ENCODE data around the gene CHRNE.
"Not testable (repeated sequence)": the region's sequence is repeated elsewhere in the genome, so short reads cannot be mapped to it uniquely, and the experiment has no call there.

CHRNE gene

GRCh38 chr17:4941319-4941610 is 38.4 kb upstream of the CHRNE start:
- no peak for DNase-seq
- intact Hi-C loops (cut with DNase I): no loop called here

DNA sequence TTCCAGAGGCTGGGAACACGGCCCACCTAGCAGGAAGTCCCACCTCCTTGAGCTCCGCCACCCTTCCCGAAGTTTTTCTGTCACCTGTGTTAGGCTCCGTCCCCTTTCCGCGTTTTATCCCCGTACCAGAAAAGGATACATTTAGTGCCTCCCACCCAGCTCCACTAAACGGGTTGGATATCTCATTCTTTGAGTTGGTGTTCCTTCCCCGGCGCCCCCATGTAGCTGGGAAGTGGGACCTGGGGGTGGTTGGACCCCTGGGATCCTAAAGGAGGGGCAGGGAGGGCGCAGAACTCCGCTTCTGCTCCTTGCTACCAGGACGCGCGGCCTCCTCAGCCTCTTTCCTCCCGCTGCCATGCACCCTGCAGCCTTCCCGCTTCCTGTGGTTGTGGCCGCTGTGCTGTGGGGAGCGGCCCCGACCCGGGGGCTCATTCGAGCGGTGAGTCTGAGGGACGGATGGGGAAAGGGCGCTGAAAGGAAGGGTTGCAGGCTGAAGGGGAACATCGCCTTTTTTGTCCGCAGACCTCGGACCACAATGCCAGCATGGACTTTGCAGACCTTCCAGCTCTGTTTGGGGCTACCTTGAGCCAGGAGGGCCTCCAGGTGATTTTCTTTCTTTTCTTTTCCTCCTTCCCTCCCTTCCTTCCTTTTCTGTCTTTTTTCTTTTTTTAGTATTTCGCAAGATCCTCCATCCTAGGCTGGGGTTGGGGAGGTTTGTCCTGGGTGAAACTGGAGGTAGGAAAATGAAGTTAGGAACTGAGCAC is 37.8 kb upstream of the CHRNE start:
- DNase-seq: peak in 36 of 42 donors; percentile 69 to 95 (median 87)
- intact Hi-C loops (cut with DNase I): no loop called here

DNA sequence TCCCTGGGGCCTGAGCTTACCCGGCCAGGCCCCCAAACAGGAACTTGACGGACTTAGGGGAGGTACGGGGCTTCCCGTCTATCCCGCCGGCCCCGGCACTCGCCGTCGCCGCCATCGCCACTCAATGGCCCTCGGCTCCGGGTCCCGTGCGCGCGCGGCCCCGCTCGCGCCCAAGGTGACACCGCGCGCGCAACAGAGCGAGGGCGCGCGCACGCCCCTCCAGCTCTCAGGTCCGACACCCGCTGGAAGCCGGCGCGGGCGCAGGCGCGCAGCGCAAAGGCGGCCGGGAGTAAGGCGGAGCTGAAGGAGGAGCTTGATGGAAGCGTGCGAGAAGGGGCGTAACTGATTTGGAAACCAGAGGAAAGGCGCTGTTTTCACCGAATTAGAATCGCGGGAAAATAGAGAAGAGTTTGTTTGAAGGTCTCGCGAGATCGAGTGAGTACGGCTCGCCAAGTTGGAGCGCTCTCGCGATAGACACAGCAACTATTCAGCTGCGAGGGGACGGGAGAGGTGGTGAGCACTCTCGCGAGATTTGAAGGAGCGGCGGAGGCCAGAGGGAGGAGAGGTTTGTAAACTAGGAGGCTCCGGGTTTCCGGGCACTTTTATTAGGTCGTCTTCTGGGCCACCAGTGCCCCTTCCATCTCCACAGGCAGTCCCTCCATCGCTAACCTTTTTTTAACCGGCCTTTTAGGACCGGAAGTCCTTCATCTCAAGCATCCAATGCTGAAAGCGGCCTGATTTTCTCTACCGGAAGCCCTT is 37.1 kb upstream of the CHRNE start, which contains the start of the genes RNF167 and SLC25A11:
RNF167 (plus strand) TSS at position 473 of the 759 bp plus-strand sequence. CDS start 642 bp downstream, outside the sequence.
SLC25A11 (minus strand) TSS at position 251 of the 759 bp plus-strand sequence; CDS start at position 115, 136 bp downstream.
- intact Hi-C loops (cut with DNase I): loop anchor here (5.0 kb wide), 1 partner anchor 137 kb away; the partner anchor contains the start of gene ZFP3
- DNase-seq: peak; percentile 89 to 98 (median 96)

GRCh38 chr17:4939546-4939795 is 36.6 kb upstream of the CHRNE start:
- intact Hi-C loops (cut with DNase I): loop anchor here (5.0 kb wide), 1 partner anchor 138 kb away; the partner anchor contains the start of gene ZFP3
- peak in 5 of 42 donors; percentile 23 to 49 (median 40) for DNase-seq

- intact Hi-C loops (cut with DNase I): loop anchor here (5.0 kb wide), 1 partner anchor 138 kb away; the partner anchor contains the start of gene ZFP3
- no peak for DNase-seq
These were observed 36.0 kb upstream of the CHRNE start for GRCh38 chr17:4938688-4939545.

GRCh38 chr17:4938069-4938491 is 35.2 kb upstream of the CHRNE start:
- intact Hi-C loops (cut with DNase I): loop anchor here (5.0 kb wide), 1 partner anchor 139 kb away; the partner anchor contains the start of gene ZFP3
- DNase-seq: no peak

GRCh38 chr17:4937553-4937952 is 34.7 kb upstream of the CHRNE start:
- DNase-seq: no peak
- intact Hi-C loops (cut with DNase I): loop anchor here (5.0 kb wide), 1 partner anchor 140 kb away; the partner anchor contains the start of gene ZFP3

DNA sequence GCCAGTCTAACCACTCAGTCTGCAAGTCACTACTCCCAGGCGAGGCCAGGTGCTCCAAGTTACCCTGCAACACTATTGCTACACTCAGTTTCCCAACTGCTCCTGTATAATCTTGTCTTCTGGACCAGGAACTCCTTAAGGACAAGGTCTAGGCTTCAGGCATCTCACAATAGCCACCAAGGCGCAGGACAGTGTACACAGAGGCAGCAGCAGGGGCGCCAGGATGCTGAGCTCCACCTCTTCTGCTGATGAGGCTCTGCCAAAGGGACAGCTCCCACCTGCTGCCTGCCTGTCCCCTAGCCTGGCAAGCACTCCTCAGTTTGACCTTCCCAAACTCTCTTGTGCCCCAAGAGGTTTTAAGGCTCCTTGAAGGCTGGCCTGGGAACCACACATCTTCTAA is 33.5 kb upstream of the CHRNE start:
- DNase-seq: no peak
- intact Hi-C loops (cut with DNase I): loop anchor here (5.0 kb wide), 1 partner anchor 141 kb away; the partner anchor contains the start of gene ZFP3

DNA sequence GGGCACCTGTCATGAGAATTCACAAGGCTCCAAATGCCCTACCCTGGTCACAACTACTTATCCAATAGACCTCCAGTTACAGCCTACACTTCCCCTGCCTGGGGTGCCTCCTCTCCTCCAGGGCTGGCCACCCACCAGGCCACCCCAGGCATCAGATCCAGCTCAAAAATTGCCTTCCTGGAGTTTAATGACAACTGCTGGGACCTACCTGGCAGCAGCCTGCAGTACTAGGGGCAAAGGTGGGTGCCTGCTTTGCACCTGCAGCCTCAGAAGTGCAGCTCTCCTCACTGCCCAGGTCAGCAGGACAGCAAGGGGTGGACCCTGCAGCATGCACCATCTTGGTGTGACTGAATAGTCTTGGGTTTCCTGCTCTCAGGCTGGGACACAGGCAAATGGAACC is 32.8 kb upstream of the CHRNE start:
- DNase-seq: no peak
- intact Hi-C loops (cut with DNase I): loop anchor here (5.0 kb wide), 1 partner anchor 142 kb away; the partner anchor contains the start of gene ZFP3

- intact Hi-C loops (cut with DNase I): no loop called here
- peak in 5 of 42 donors; percentile 15 to 46 (median 21) for DNase-seq
These were observed 31.5 kb upstream of the CHRNE start for GRCh38 chr17:4934173-4934979.

DNA sequence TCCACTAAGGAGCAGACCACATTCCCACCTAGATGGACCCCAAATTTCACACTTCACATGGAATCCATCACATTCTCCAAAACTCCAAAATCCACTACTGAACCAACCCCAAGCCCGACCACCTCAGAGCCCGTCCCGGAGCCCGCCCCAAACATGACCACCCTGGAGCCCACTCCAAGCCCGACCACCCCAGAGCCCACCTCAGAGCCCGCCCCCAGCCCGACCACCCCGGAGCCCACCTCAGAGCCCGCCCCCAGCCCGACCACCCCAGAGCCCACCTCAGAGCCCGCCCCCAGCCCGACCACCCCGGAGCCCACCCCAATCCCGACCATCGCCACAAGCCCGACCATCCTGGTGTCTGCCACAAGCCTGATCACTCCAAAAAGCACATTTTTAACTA is 30.7 kb upstream of the CHRNE start:
- DNase-seq: no peak
- intact Hi-C loops (cut with DNase I): no loop called here

DNA sequence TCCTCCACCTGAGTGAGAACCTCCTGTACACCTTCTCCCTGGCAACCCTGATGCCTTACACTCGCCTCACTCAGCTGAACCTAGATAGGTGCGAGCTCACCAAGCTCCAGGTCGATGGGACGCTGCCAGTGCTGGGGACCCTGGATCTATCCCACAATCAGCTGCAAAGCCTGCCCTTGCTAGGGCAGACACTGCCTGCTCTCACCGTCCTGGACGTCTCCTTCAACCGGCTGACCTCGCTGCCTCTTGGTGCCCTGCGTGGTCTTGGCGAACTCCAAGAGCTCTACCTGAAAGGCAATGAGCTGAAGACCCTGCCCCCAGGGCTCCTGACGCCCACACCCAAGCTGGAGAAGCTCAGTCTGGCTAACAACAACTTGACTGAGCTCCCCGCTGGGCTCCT is 29.9 kb upstream of the CHRNE start:
- DNase-seq: no peak
- intact Hi-C loops (cut with DNase I): no loop called here

- intact Hi-C loops (cut with DNase I): no loop called here
- DNase-seq: no peak
These were observed 29.1 kb upstream of the CHRNE start, which contains the start of gene GP1BA for GRCh38 chr17:4931963-4932362. Gene GP1BA (plus strand): TSS chr17:4932277. CDS start chr17:4932605, 328 bp downstream.

DNA sequence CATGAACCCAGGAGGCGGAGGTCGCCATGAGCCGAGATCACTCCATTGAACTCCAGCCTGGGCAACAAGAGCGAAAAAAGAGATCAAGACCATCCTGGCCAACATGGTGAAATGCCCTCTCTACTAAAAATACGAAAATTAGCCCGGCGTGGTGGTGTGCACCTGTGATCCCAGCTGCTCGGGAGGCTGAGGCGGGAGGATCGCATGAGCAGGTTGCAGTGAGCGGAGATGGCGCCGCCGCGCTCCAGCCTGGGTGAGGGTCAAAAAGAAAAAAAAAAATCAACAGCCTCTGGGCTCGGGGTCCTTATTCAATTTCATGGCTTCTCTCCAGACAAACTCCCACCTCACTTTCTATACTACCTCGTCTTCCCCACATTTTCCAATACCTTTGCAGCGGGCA is 26.0 kb upstream of the CHRNE start:
- intact Hi-C loops (cut with DNase I): no loop called here
- no peak for DNase-seq

GRCh38 chr17:4926577-4927335 is 23.9 kb upstream of the CHRNE start:
- intact Hi-C loops (cut with DNase I): not testable (repeated sequence)

GRCh38 chr17:4921320-4921719 is 18.4 kb upstream of the CHRNE start:
- no peak for DNase-seq
- intact Hi-C loops (cut with DNase I): no loop called here

More at GRCh38 chr17:4926577-4927335, 23.9 kb upstream of the CHRNE start:
- peak in 1 of 42 donors; percentile 35 for DNase-seq

DNA sequence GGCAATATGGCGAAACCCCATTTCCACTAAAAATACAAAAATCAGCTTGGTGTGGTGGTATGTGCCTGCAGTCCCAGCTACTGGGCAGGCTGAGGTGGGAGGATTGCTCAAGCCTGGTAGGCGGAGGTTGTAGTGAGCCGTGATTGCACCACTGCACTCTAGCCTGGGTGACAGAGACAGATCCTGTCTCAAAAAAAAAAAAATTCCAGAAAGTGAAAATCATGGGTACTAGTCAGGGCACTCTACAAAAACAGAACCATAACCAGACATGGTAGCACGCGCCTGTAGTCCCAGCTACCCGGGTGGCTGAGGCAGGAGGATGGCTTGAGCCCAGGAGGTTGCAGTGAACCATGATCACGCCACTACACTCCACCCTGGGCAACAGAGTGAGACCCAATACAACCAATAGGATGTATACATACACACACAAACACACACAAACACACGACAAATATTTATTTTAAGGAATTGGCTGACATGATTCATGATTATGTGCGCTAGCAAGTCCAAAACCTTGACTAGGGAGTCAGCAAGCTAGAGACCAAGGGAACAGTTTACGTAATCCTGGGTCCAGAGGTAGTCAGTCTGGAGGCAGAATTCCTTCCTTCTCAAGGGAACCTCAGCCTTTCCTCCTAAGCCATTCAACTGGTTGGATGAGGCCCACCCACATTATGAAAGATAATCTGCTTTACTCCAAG is 17.6 kb upstream of the CHRNE start:
- intact Hi-C loops (cut with DNase I): no loop called here
- no peak for DNase-seq
